ENCODE measurements around the gene NR2E1. TPM values are rescaled to one million over a fixed set of nuclear protein-coding genes. Genes with fewer than 3 reads are reported as not detected.

Gene NR2E1
- not detected in 2 replicates for total RNA-seq (2012; rRNA removed)

- peaks cover 98% of the 10 kb centered on the region for H3K27me3 ChIP-seq (ENCODE audit: control insufficient read depth, insufficient read depth, low read length)
- H3K9ac ChIP-seq (ENCODE audit: low read depth, low read length) = no peak within 1 kb of the TSS
- peak within 1 kb of the TSS; percentile 65 for H3K4me2 ChIP-seq (ENCODE audit: low read length)
- no peaks in the 10 kb centered on the region for H3K9me3 ChIP-seq (replicated peaks; ENCODE audit: low read length)
- peaks cover 14% of the 10 kb centered on the region for H3K4me1 ChIP-seq (ENCODE audit: control insufficient read depth, insufficient read depth, low read length)
- H3K36me3 ChIP-seq (ENCODE audit: insufficient read depth, low read length) = no peaks in the 10 kb centered on the region
- peak within 1 kb of the TSS; percentile 47 for H3K4me3 ChIP-seq (ENCODE audit: low read length)
Measured at GRCh38 chr6:108165714-108166663, at the start of gene NR2E1. Gene NR2E1 (plus strand): TSS chr6:108166022. CDS start chr6:108166766, 744 bp downstream.

- H3K27me3 ChIP-seq (ENCODE audit: control insufficient read depth, insufficient read depth, low read length) = peaks cover 85% of the 10 kb centered on the region
- peak overlapping the region; percentile 98 for H3K4me2 ChIP-seq (ENCODE audit: low read length)
- no peaks in the 10 kb centered on the region for H3K9me3 ChIP-seq (replicated peaks; ENCODE audit: low read length)
- peaks cover 25% of the 10 kb centered on the region for H3K4me1 ChIP-seq (ENCODE audit: control insufficient read depth, insufficient read depth, low read length)
- H3K4me3 ChIP-seq (ENCODE audit: low read length) = peak overlapping the region; percentile 79
- no peak overlapping the region for H3K9ac ChIP-seq (ENCODE audit: low read depth, low read length)
- H3K36me3 ChIP-seq (ENCODE audit: insufficient read depth, low read length) = no peaks in the 10 kb centered on the region
Measured at GRCh38 chr6:108116546-108117426, 49.0 kb upstream of the NR2E1 start.

GRCh38 chr6:108117427-108118358 lies 48.1 kb upstream of the NR2E1 start:
- Histone ChIP-seq H3K27me3 (ENCODE audit: control insufficient read depth, insufficient read depth, low read length) (peaks cover 86% of the 10 kb centered on the region), H3K4me1 (ENCODE audit: control insufficient read depth, insufficient read depth, low read length) (peaks cover 25% of the 10 kb centered on the region), H3K36me3 (ENCODE audit: insufficient read depth, low read length) (no peaks in the 10 kb centered on the region), H3K4me3 (ENCODE audit: low read length) (peak overlapping the region; percentile 79), H3K9me3 (replicated peaks; ENCODE audit: low read length) (no peaks in the 10 kb centered on the region), H3K9ac (ENCODE audit: low read depth, low read length) (no peak overlapping the region), H3K4me2 (ENCODE audit: low read length) (peak overlapping the region; percentile 98)

- H3K4me1 ChIP-seq (ENCODE audit: control insufficient read depth, insufficient read depth, low read length) = peaks cover 25% of the 10 kb centered on the region
- H3K27me3 ChIP-seq (ENCODE audit: control insufficient read depth, insufficient read depth, low read length) = peaks cover 86% of the 10 kb centered on the region
- H3K4me2 ChIP-seq (ENCODE audit: low read length) = peak overlapping the region; percentile 98
- H3K9me3 ChIP-seq (replicated peaks; ENCODE audit: low read length) = no peaks in the 10 kb centered on the region
- H3K36me3 ChIP-seq (ENCODE audit: insufficient read depth, low read length) = no peaks in the 10 kb centered on the region
- peak overlapping the region; percentile 79 for H3K4me3 ChIP-seq (ENCODE audit: low read length)
- no peak overlapping the region for H3K9ac ChIP-seq (ENCODE audit: low read depth, low read length)
Measured at GRCh38 chr6:108118359-108118724, 47.5 kb upstream of the NR2E1 start.

- H3K9ac ChIP-seq (ENCODE audit: low read depth, low read length) = no peak overlapping the region
- H3K36me3 ChIP-seq (ENCODE audit: insufficient read depth, low read length) = no peaks in the 10 kb centered on the region
- peaks cover 25% of the 10 kb centered on the region for H3K4me1 ChIP-seq (ENCODE audit: control insufficient read depth, insufficient read depth, low read length)
- peaks cover 89% of the 10 kb centered on the region for H3K27me3 ChIP-seq (ENCODE audit: control insufficient read depth, insufficient read depth, low read length)
- H3K9me3 ChIP-seq (replicated peaks; ENCODE audit: low read length) = no peaks in the 10 kb centered on the region
- H3K4me2 ChIP-seq (ENCODE audit: low read length) = peak overlapping the region; percentile 98
- peak overlapping the region; percentile 66 for H3K4me3 ChIP-seq (ENCODE audit: low read length)
Measured at GRCh38 chr6:108118810-108119768, 46.7 kb upstream of the NR2E1 start.

- peaks cover 23% of the 10 kb centered on the region for H3K4me1 ChIP-seq (ENCODE audit: control insufficient read depth, insufficient read depth, low read length)
- H3K4me3 ChIP-seq (ENCODE audit: low read length) = no peak overlapping the region
- peaks cover 89% of the 10 kb centered on the region for H3K27me3 ChIP-seq (ENCODE audit: control insufficient read depth, insufficient read depth, low read length)
- peak overlapping the region; percentile 98 for H3K4me2 ChIP-seq (ENCODE audit: low read length)
- H3K36me3 ChIP-seq (ENCODE audit: insufficient read depth, low read length) = no peaks in the 10 kb centered on the region
- H3K9me3 ChIP-seq (replicated peaks; ENCODE audit: low read length) = no peaks in the 10 kb centered on the region
- no peak overlapping the region for H3K9ac ChIP-seq (ENCODE audit: low read depth, low read length)
Measured at GRCh38 chr6:108119769-108120141, 46.1 kb upstream of the NR2E1 start.

- Histone ChIP-seq H3K4me3 (ENCODE audit: low read length) (no peak overlapping the region), H3K4me2 (ENCODE audit: low read length) (no peak overlapping the region), H3K36me3 (ENCODE audit: insufficient read depth, low read length) (no peaks in the 10 kb centered on the region), H3K9me3 (replicated peaks; ENCODE audit: low read length) (no peaks in the 10 kb centered on the region), H3K9ac (ENCODE audit: low read depth, low read length) (no peak overlapping the region), H3K27me3 (ENCODE audit: control insufficient read depth, insufficient read depth, low read length) (peaks cover 89% of the 10 kb centered on the region), H3K4me1 (ENCODE audit: control insufficient read depth, insufficient read depth, low read length) (peaks cover 18% of the 10 kb centered on the region)
Measured at GRCh38 chr6:108120311-108120710, 45.5 kb upstream of the NR2E1 start.

- Histone ChIP-seq H3K36me3 (ENCODE audit: insufficient read depth, low read length) (no peaks in the 10 kb centered on the region), H3K4me2 (ENCODE audit: low read length) (no peak overlapping the region), H3K4me1 (ENCODE audit: control insufficient read depth, insufficient read depth, low read length) (peaks cover 16% of the 10 kb centered on the region), H3K4me3 (ENCODE audit: low read length) (no peak overlapping the region), H3K27me3 (ENCODE audit: control insufficient read depth, insufficient read depth, low read length) (peaks cover 80% of the 10 kb centered on the region), H3K9ac (ENCODE audit: low read depth, low read length) (no peak overlapping the region), H3K9me3 (replicated peaks; ENCODE audit: low read length) (no peaks in the 10 kb centered on the region)
Measured at GRCh38 chr6:108121612-108122011, 44.2 kb upstream of the NR2E1 start.

- peaks cover 65% of the 10 kb centered on the region for H3K27me3 ChIP-seq (ENCODE audit: control insufficient read depth, insufficient read depth, low read length)
- H3K9ac ChIP-seq (ENCODE audit: low read depth, low read length) = no peak overlapping the region
- H3K9me3 ChIP-seq (replicated peaks; ENCODE audit: low read length) = no peaks in the 10 kb centered on the region
- H3K4me2 ChIP-seq (ENCODE audit: low read length) = no peak overlapping the region
- H3K4me3 ChIP-seq (ENCODE audit: low read length) = no peak overlapping the region
- no peaks in the 10 kb centered on the region for H3K36me3 ChIP-seq (ENCODE audit: insufficient read depth, low read length)
- peaks cover 7% of the 10 kb centered on the region for H3K4me1 ChIP-seq (ENCODE audit: control insufficient read depth, insufficient read depth, low read length)
Measured at GRCh38 chr6:108123481-108123929, 42.3 kb upstream of the NR2E1 start.

- Histone ChIP-seq H3K4me2 (ENCODE audit: low read length) (no peak overlapping the region), H3K9me3 (replicated peaks; ENCODE audit: low read length) (no peaks in the 10 kb centered on the region), H3K27me3 (ENCODE audit: control insufficient read depth, insufficient read depth, low read length) (peaks cover 60% of the 10 kb centered on the region), H3K9ac (ENCODE audit: low read depth, low read length) (no peak overlapping the region), H3K36me3 (ENCODE audit: insufficient read depth, low read length) (no peaks in the 10 kb centered on the region), H3K4me1 (ENCODE audit: control insufficient read depth, insufficient read depth, low read length) (peaks cover 2% of the 10 kb centered on the region), H3K4me3 (ENCODE audit: low read length) (no peak overlapping the region)
Measured at GRCh38 chr6:108123946-108124345, 41.9 kb upstream of the NR2E1 start.
